ENCODE measurements around the gene LILRA1.

- TF ChIP-seq TAF1 (IDR thresholded peaks at IDR 0.05; ENCODE audit: low read depth, low read length) (no peak), POLR2AphosphoS5 (IDR thresholded peaks at IDR 0.05; ENCODE audit: low read depth, low read length) (no peak)
Observed at GRCh38 chr19:54574527-54575056, 18.8 kb upstream of the LILRA1 start.

Data from GM12891 (cell line).